Measurements from ENCODE around the gene PACRG. TPM values are rescaled to one million over a fixed set of nuclear protein-coding genes. Genes with fewer than 3 reads are reported as not detected.
A peak's percentile ranks its signal among the peaks of the same experiment; 100 is the strongest.

The PACRG gene
- total RNA-seq, 1 donor from 2014 or later, result 1.1 TPM

DNA sequence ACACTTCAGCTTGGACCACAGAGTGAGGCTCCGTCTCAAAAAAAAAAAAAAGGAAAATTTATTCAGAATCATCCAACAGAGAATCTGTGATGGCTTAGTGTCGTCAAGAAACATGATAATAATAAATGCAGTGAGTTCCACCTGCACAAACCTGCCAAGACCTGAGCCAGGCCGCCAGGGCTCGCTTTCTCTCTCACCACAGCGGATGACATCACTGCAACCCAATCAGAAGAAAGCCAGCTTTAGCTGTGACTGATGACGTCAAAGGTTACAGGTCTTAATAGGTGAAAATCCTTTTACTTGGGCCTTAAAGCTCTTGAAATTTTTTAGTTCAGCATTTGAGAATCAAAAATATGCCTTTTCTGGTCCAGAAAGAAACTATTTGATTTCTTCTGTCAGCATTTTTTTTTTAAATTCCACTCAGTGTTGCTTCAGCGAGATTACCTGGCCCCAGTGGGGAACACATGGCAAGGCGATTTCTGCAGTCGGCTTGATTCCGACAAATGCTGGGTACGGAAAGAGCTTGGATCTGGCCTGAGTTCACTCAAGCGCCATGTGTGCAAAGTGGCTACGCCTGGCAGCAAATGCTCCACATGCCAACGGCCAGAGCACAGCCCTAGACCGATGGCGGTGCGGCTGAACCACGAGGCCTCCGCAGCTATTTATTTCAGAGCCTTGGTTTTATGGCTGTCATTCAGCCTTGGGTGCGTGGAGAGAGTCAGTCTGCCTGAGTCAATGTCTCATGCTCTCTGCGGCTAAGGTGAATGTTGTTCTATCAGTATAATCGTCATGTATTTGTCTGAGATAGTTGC is 581.1 kb downstream of the PACRG start:
- Mint-ChIP-seq H3K4me3 (ENCODE audit: unreplicated experiment) (no peak overlapping the region), H3K9me3 (ENCODE audit: low read depth) (no peaks in the 10 kb centered on the region), H3K27ac (ENCODE audit: unreplicated experiment) (no peak overlapping the region), H3K27me3 (ENCODE audit: low read depth) (no peaks in the 10 kb centered on the region), H3K36me3 (ENCODE audit: low read depth) (no peaks in the 10 kb centered on the region), H3K4me1 (ENCODE audit: low read depth) (peaks cover 8% of the 10 kb centered on the region)
- DNase-seq (ENCODE audit: low spot score), result no peak
- TF ChIP-seq, protein P1, sequence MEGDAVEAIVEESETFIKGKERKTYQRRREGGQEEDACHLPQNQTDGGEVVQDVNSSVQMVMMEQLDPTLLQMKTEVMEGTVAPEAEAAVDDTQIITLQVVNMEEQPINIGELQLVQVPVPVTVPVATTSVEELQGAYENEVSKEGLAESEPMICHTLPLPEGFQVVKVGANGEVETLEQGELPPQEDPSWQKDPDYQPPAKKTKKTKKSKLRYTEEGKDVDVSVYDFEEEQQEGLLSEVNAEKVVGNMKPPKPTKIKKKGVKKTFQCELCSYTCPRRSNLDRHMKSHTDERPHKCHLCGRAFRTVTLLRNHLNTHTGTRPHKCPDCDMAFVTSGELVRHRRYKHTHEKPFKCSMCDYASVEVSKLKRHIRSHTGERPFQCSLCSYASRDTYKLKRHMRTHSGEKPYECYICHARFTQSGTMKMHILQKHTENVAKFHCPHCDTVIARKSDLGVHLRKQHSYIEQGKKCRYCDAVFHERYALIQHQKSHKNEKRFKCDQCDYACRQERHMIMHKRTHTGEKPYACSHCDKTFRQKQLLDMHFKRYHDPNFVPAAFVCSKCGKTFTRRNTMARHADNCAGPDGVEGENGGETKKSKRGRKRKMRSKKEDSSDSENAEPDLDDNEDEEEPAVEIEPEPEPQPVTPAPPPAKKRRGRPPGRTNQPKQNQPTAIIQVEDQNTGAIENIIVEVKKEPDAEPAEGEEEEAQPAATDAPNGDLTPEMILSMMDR (IDR thresholded peaks at IDR 0.05), result no peak

DNA sequence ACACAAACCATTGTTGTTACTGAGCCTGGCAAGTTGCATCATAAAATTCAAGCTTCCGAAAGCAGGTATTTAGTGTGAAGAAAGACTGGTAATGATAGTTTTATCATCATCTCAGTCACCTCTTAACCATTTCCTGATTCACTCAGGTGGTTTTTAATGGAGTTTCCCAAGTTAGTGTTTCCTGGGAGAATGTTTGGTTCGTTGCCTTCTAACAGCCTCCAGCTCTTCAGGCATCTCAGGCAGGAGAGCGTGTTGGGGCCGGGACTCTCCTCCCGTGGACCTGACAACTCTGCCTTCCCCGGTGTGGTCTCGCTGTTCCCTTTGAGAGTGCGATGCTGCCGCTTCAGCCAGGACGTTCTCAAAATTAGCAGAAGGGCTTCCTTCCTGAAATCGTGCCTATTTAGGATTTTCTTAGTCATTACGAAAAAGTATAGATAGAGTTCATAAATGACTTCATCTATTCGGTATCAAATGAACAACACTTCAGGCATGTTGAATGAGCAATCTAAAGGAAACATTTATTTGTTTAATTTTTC is 581.8 kb downstream of the PACRG start:
- TF ChIP-seq, protein P1 (IDR thresholded peaks at IDR 0.05), result no peak
- H3K9me3 Mint-ChIP-seq (ENCODE audit: low read depth), result no peaks in the 10 kb centered on the region
- no peak overlapping the region for H3K4me3 Mint-ChIP-seq (ENCODE audit: unreplicated experiment)
- H3K27ac Mint-ChIP-seq (ENCODE audit: unreplicated experiment), result peak overlapping the region; percentile 77
- H3K4me1 Mint-ChIP-seq (ENCODE audit: low read depth), result peaks cover 8% of the 10 kb centered on the region
- no peak for DNase-seq (ENCODE audit: low spot score)
- no peaks in the 10 kb centered on the region for H3K36me3 Mint-ChIP-seq (ENCODE audit: low read depth)
- H3K27me3 Mint-ChIP-seq (ENCODE audit: low read depth), result peaks cover under 1% of the 10 kb centered on the region

DNA sequence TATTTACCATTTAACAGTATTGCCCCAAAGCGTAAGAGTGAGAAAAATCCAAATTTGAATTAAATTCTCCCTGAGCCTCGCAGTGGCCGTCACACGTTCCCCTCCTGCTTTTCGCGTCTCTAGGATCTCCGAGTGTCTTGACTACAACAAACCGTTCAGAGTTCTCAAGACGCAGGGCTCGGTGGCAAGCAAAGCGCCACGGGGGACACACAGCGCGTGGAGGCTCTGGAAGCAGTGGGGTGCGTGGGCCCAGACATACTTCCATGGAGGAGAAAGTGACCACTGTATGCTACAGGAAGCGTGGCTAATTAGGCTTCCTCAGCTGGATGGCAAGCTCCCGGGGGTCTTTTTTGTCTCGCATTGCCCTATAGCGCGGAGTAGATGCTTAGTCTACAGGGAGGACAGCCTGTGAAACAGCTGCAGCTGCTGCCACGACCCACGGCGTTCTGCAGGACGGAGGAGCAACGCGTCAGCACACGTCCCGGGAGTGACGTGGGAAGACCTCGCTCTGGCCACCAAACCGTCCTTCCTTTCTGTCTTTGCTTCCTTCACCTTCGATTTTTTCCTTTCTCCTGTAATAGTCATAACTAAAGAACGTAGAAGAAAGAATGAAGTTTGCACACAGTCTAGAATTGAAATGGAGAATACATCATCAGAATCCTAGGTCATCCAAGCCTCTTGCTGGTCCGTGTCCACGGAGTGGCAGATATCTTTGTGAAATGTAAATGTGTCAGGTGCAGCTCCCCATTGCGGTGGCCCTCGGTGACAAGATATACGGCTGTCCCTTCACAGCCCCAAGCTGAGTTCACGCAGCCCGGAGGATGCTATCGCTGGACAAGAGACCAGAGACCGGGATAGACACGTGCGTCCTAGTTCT is 582.6 kb downstream of the PACRG start:
- H3K9me3 Mint-ChIP-seq (ENCODE audit: low read depth), result no peaks in the 10 kb centered on the region
- TF ChIP-seq, protein P1 (IDR thresholded peaks at IDR 0.05), result no peak
- DNase-seq (ENCODE audit: low spot score), result no peak
- no peak overlapping the region for H3K27ac Mint-ChIP-seq (ENCODE audit: unreplicated experiment)
- H3K36me3 Mint-ChIP-seq (ENCODE audit: low read depth), result no peaks in the 10 kb centered on the region
- no peak overlapping the region for H3K4me3 Mint-ChIP-seq (ENCODE audit: unreplicated experiment)
- H3K4me1 Mint-ChIP-seq (ENCODE audit: low read depth), result peaks cover 8% of the 10 kb centered on the region
- H3K27me3 Mint-ChIP-seq (ENCODE audit: low read depth), result peaks cover 2% of the 10 kb centered on the region

DNA sequence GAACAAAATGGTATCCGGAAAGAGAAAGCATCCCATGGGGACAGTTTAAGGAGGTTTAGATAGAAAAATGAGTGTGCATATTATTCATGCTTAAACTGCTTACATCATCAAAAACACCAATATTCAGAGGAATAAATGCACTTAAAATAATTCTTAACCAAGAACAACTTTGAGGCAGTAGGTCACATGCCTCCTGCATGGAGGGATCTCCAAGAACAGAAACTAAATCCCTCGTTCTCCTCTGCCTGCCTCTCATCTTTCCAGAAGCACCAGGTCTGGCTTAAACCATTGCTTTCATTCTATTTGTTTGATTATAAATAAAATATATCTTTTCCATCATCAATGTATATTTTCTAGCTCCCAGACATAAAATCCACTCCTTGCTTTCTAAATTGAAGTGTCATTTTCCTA is 583.2 kb downstream of the PACRG start:
- peaks cover 2% of the 10 kb centered on the region for H3K27me3 Mint-ChIP-seq (ENCODE audit: low read depth)
- TF ChIP-seq, protein P1 (IDR thresholded peaks at IDR 0.05), result no peak
- no peaks in the 10 kb centered on the region for H3K9me3 Mint-ChIP-seq (ENCODE audit: low read depth)
- no peak overlapping the region for H3K4me3 Mint-ChIP-seq (ENCODE audit: unreplicated experiment)
- no peak for DNase-seq (ENCODE audit: low spot score)
- peaks cover 8% of the 10 kb centered on the region for H3K4me1 Mint-ChIP-seq (ENCODE audit: low read depth)
- no peak overlapping the region for H3K27ac Mint-ChIP-seq (ENCODE audit: unreplicated experiment)
- H3K36me3 Mint-ChIP-seq (ENCODE audit: low read depth), result peaks cover 2% of the 10 kb centered on the region

DNA sequence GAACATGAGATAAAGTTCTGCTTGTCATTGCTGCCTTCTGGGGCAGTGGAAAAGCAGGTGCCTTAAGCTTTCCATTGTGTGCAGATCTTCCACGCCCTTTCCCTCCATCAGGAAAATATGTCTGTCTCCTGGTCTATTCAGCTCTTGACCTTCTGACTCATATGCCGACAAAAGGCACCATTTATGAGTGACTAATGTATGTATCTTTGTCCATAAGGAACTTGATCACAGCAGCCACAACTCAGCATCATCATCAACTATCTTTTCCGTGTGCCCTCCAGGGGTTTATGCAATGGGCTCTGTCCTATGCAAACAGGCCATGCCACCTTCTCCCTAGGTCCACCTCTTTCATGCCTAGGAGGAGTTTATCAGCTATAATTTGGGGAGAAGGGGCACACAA is 584.1 kb downstream of the PACRG start:
- peaks cover 2% of the 10 kb centered on the region for H3K27me3 Mint-ChIP-seq (ENCODE audit: low read depth)
- peaks cover 2% of the 10 kb centered on the region for H3K36me3 Mint-ChIP-seq (ENCODE audit: low read depth)
- H3K27ac Mint-ChIP-seq (ENCODE audit: unreplicated experiment), result no peak overlapping the region
- no peak for DNase-seq (ENCODE audit: low spot score)
- TF ChIP-seq, protein P1 (IDR thresholded peaks at IDR 0.05), result no peak
- peaks cover 8% of the 10 kb centered on the region for H3K4me1 Mint-ChIP-seq (ENCODE audit: low read depth)
- H3K9me3 Mint-ChIP-seq (ENCODE audit: low read depth), result no peaks in the 10 kb centered on the region
- H3K4me3 Mint-ChIP-seq (ENCODE audit: unreplicated experiment), result no peak overlapping the region
